Neuronal stem cell (in vitro differentiated cells): ENCODE data around the gene RDH16.
"Not testable (repeated sequence)": the region's sequence is repeated elsewhere in the genome, so short reads cannot be mapped to it uniquely, and the experiment has no call there.

ENCODE experiments used
- DNase-seq: peaks from one replicate; pipeline ENCODE4 v3.0.0-alpha.2; 2013; ENCODE audit warnings: low spot score
- H2AFZ ChIP-seq: one replicate; pipeline ENCODE4 v1.6.1; 2013; ENCODE audit warnings: mild to moderate bottlenecking, low read length, inconsistent platforms
- H2AK5ac ChIP-seq: 2 replicates; pipeline ENCODE4 v1.6.1; 2013; ENCODE audit warnings: low read depth, mild to moderate bottlenecking, inconsistent platforms, low read length, moderate library complexity, mixed read lengths
- H2BK120ac ChIP-seq: 2 replicates; pipeline ENCODE4 v1.6.1; 2013; ENCODE audit warnings: low read depth, mild to moderate bottlenecking, inconsistent platforms, low read length, moderate library complexity, mixed read lengths
- H2BK12ac ChIP-seq: one replicate; pipeline ENCODE4 v1.6.1; 2013; ENCODE audit warnings: low read length, inconsistent platforms
- H2BK15ac ChIP-seq: 2 replicates; pipeline ENCODE4 v1.6.1; 2013; ENCODE audit warnings: mild to moderate bottlenecking, low read length, inconsistent platforms, mixed read lengths
- H2BK5ac ChIP-seq: one replicate; pipeline ENCODE4 v1.6.1; 2013; ENCODE audit warnings: inconsistent platforms, mild to moderate bottlenecking, low read length, moderate library complexity
- H3K14ac ChIP-seq: one replicate; pipeline ENCODE4 v1.6.1; 2013; ENCODE audit warnings: low read length, inconsistent platforms
- H3K18ac ChIP-seq: 2 replicates; pipeline ENCODE4 v1.6.1; 2013; ENCODE audit warnings: low read length, inconsistent platforms
- H3K23ac ChIP-seq: 2 replicates; pipeline ENCODE4 v1.6.1; 2013; ENCODE audit warnings: low read depth, mild to moderate bottlenecking, mixed read lengths, low read length, inconsistent platforms; ENCODE audit not compliant: poor library complexity
- H3K27ac ChIP-seq: replicated peaks from 3 replicates; pipeline ENCODE4 v1.5.1; 2013; ENCODE audit warnings: low read length, inconsistent platforms
- H3K27me3 ChIP-seq, 3 experiments: 2 replicates each; pipeline ENCODE4 v1.6.1; 2013; ENCODE audit warnings: low read length in 3 of 3, mild to moderate bottlenecking in 2 of 3, inconsistent platforms in 1 of 3, low read depth in 1 of 3, mixed read lengths in 1 of 3, moderate library complexity in 1 of 3; ENCODE audit not compliant: control insufficient read depth in 3 of 3, insufficient read depth in 3 of 3
- H3K36me3 ChIP-seq, 2 donors: replicated peaks in 1 of 2; 2 replicates each; pipeline ENCODE4 v1.6.1; 2013; ENCODE audit warnings: low read length in 2 of 2; ENCODE audit not compliant: control insufficient read depth in 2 of 2, insufficient read depth in 2 of 2
- H3K4ac ChIP-seq: 2 replicates; pipeline ENCODE4 v1.6.1; 2013; ENCODE audit warnings: inconsistent platforms, mild to moderate bottlenecking, low read length, moderate library complexity
- H3K4me1 ChIP-seq, 2 donors: 1 replicate in 1 of 2; 2 replicates in 1 of 2; pipeline ENCODE4 v1.6.1; 2013; ENCODE audit warnings: low read length in 2 of 2, low read depth in 1 of 2; ENCODE audit not compliant: control insufficient read depth in 2 of 2, insufficient read depth in 1 of 2
- H3K4me2 ChIP-seq: one replicate; pipeline ENCODE4 v1.6.1; 2013; ENCODE audit warnings: mild to moderate bottlenecking, low read length, inconsistent platforms; ENCODE audit not compliant: insufficient read depth, poor library complexity, severe bottlenecking
- H3K4me3 ChIP-seq, 2 donors: 2 replicates each; pipeline ENCODE4 v1.5.1; 2013; ENCODE audit warnings: low read length in 2 of 2, mild to moderate bottlenecking in 2 of 2, inconsistent platforms in 1 of 2, moderate library complexity in 1 of 2
- H3K79me1 ChIP-seq: one replicate; pipeline ENCODE4 v1.6.1; 2013; ENCODE audit warnings: low read depth, mild to moderate bottlenecking, inconsistent platforms, low read length, moderate library complexity
- H3K9ac ChIP-seq: one replicate; pipeline ENCODE4 v1.6.1; 2013; ENCODE audit warnings: mild to moderate bottlenecking, low read depth, low read length, inconsistent platforms; ENCODE audit not compliant: poor library complexity
- H3K9me3 ChIP-seq, 2 donors: replicated peaks in 1 of 2; 2 replicates each; pipeline versions ENCODE3 to v1.6.1; 2013; ENCODE audit warnings: low read length in 2 of 2, mild to moderate bottlenecking in 2 of 2, inconsistent platforms in 1 of 2, low read depth in 1 of 2, mixed read lengths in 1 of 2, moderate library complexity in 1 of 2; ENCODE audit not compliant: control insufficient read depth in 2 of 2, insufficient read depth in 1 of 2
- H4K8ac ChIP-seq: one replicate; pipeline ENCODE4 v1.6.1; 2013; ENCODE audit warnings: low read depth, mild to moderate bottlenecking, inconsistent platforms, low read length, moderate library complexity
- H4K91ac ChIP-seq: one replicate; pipeline ENCODE4 v1.6.1; 2013; ENCODE audit warnings: low read length, low read depth, mild to moderate bottlenecking, inconsistent platforms; ENCODE audit not compliant: poor library complexity
- WGBS, 2 donors: extraction: QIAGEN DNeasy Blood & Tissue Kit; methylation state at CpG; one replicate each; pipeline ENCODE4 v1.1.7; 2013; ENCODE audit warnings: missing lambda C conversion rate in 2 of 2, mixed read lengths in 1 of 2; ENCODE audit not compliant: insufficient read length in 2 of 2, insufficient replicate concordance in 1 of 2; ENCODE audit errors: extremely low coverage in 2 of 2; 5-methylcytosine and 5-hydroxymethylcytosine counted together

RDH16 gene

DNA sequence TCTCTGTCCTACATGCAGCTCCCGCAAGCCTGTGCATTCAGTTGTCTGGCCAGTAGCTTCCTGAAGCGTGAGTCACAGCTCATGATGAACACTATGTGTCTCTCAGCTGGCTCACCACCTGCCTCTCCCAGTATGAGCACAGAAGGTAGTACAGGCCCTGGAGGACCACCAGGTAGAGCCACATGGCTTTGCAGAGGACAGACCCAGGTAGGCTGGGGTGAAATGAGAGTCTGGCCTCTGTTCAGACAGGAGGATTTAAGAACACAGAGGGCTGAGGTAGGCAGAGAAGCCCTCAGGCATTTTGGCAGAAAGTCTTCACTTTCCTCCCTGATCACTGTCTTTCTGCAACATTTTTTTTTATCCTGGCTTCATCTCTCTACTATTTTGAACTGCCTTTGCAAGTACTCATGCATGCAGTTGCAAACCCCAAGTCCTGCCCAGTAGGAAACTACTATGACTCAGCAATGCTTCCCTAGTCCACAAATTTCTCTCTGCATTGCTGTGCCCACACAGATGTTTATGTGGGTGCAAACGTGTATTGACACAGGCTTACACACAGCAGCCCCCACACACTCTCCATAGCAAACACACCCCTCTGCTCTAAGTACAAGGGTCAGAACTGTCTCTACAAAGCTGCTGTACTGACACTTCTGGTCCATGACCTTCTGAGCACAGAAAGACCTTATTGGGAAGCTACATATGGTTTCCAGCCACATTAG lies 15.9 kb downstream of the RDH16 start:
- Histone ChIP-seq H2AK5ac (no peak overlapping the region), H3K9ac (no peak overlapping the region), H3K27me3 (peaks cover 0 to 4% (median 0%) of the 10 kb centered on the region in 3 experiments), H3K4ac (no peak overlapping the region), H3K4me1 (no peaks in the 10 kb centered on the region), H2BK120ac (no peak overlapping the region), H3K36me3 (no peaks in the 10 kb centered on the region), H2BK15ac (no peak overlapping the region), H2AFZ (peak overlapping the region; percentile 17), H3K9me3 (peaks cover 0 to 4% of the 10 kb centered on the region in 2 donors), H3K27ac (no peak overlapping the region), H2BK12ac (no peak overlapping the region), H2BK5ac (no peak overlapping the region), H3K79me1 (no peaks in the 10 kb centered on the region), H3K4me2 (no peak overlapping the region), H4K8ac (no peak overlapping the region), H4K91ac (no peak overlapping the region), H3K23ac (peak overlapping the region; percentile 10), H3K14ac (peak overlapping the region; percentile 90), H3K18ac (no peak overlapping the region), H3K4me3 (no peak overlapping the region)
- no CpG with 5 or more reads among the region's 3 CpGs for WGBS, 2 donors
- no peak for DNase-seq

DNA sequence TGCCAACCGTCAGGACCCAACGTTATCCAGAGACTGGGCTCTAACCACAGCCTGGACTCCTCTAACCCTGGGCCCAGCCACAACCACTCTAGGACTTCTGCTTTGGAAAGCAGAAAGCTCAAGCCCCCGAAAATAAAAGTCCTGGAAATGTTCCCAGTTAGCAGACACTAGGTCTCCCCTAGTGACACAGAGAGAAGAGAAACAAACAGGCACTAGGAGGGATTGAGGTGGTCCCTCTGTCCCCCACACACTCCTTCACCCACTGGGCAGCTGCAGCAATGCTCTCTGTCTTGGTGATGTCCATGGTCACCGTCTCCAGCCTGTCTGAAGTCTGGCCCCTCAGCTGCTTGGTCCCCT lies 16.5 kb downstream of the RDH16 start:
- not testable (repeated sequence) for DNase-seq, H3K36me3 ChIP-seq, H3K27me3 ChIP-seq, H2BK15ac ChIP-seq, H2AK5ac ChIP-seq, H3K79me1 ChIP-seq, H3K4me1 ChIP-seq, H3K4me3 ChIP-seq, H3K9ac ChIP-seq, H2BK12ac ChIP-seq, H2BK120ac ChIP-seq, H2BK5ac ChIP-seq, H3K9me3 ChIP-seq, H3K27ac ChIP-seq, H4K91ac ChIP-seq, H3K4ac ChIP-seq, H3K4me2 ChIP-seq, H2AFZ ChIP-seq, H3K14ac ChIP-seq, H3K23ac ChIP-seq, H4K8ac ChIP-seq, H3K18ac ChIP-seq
- WGBS, 2 donors = no CpG with 5 or more reads among the region's 4 CpGs

DNA sequence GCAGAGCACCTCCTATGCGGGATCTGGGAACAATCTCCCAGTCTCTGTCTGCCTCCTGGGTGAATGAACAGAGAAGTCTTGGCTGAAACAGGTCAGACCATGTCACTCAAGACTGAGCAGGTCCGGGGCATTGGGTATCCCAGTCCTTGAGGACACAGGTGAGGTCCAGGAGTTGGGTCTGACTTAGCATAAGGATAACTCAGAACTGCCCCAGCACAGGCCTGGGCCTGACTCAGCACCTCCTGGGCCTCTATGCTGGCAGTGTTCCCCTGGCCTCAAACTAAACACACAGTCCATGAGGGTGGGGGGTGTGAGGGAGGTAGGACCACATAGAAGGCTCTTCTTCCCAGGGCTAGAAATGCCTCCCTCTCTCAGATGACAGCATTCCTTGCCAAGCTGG lies 21.7 kb downstream of the RDH16 start:
- no CpG with 5 or more reads among the region's 2 CpGs for WGBS, 2 donors
- Histone ChIP-seq H2AK5ac (no peak overlapping the region), H3K4ac (no peak overlapping the region)

DNA sequence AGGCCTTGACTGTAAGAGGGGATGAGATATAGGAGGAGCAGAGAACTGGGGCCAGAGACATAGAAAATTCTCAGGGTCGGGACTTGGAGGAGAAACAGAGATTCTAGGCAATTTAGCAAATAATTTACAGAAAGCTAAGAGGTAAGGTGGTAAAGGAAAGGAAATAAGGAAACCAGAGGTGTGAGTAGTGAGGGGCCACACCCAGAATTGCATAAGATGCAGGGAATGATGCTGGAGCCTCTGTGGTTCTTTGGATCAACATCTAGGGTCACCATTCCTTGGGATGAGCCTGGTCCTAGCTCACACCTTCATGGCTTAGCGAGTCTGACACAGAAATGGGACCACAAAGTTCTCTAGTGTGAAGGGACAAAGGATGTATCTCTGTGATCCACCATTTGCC lies 22.3 kb downstream of the RDH16 start:
- H3K36me3 ChIP-seq = no peaks in the 10 kb centered on the region
- H4K8ac ChIP-seq = no peak overlapping the region
- H3K9me3 ChIP-seq = no peaks in the 10 kb centered on the region
- no peak overlapping the region for H3K18ac ChIP-seq
- H2AFZ ChIP-seq = no peak overlapping the region
- no peak overlapping the region for H2BK12ac ChIP-seq
- H3K4ac ChIP-seq = no peak overlapping the region
- no peak overlapping the region for H3K23ac ChIP-seq
- no peak for DNase-seq
- H3K4me2 ChIP-seq = no peak overlapping the region
- no CpG with 5 or more reads among the region's 2 CpGs for WGBS, 2 donors
- H3K9ac ChIP-seq = no peak overlapping the region
- H3K4me3 ChIP-seq = no peak overlapping the region
- no peak overlapping the region for H3K27ac ChIP-seq
- no peaks in the 10 kb centered on the region for H3K79me1 ChIP-seq
- H2BK120ac ChIP-seq = no peak overlapping the region
- peaks cover 2% of the 10 kb centered on the region in 2 donors for H3K4me1 ChIP-seq
- H3K27me3 ChIP-seq = peaks cover 0 to 16% (median 0%) of the 10 kb centered on the region in 3 experiments
- no peak overlapping the region for H2AK5ac ChIP-seq
- no peak overlapping the region for H4K91ac ChIP-seq
- H2BK5ac ChIP-seq = no peak overlapping the region
- H2BK15ac ChIP-seq = no peak overlapping the region
- no peak overlapping the region for H3K14ac ChIP-seq

More for the DNA sequence above, 21.7 kb downstream of the RDH16 start:
- H4K8ac ChIP-seq = no peak overlapping the region
- no peaks in the 10 kb centered on the region for H3K36me3 ChIP-seq
- peaks cover 0 to 16% (median 0%) of the 10 kb centered on the region in 3 experiments for H3K27me3 ChIP-seq
- no peaks in the 10 kb centered on the region for H3K79me1 ChIP-seq
- peaks cover 2% of the 10 kb centered on the region in 2 donors for H3K4me1 ChIP-seq
- no peak overlapping the region for H3K4me3 ChIP-seq
- H3K18ac ChIP-seq = no peak overlapping the region
- no peak overlapping the region for H4K91ac ChIP-seq
- no peak overlapping the region for H3K27ac ChIP-seq
- H3K9ac ChIP-seq = no peak overlapping the region
- no peak overlapping the region for H2BK15ac ChIP-seq
- no peak for DNase-seq
- no peak overlapping the region for H2BK5ac ChIP-seq
- no peaks in the 10 kb centered on the region for H3K9me3 ChIP-seq
- H3K4me2 ChIP-seq = no peak overlapping the region
- H2BK120ac ChIP-seq = no peak overlapping the region
- no peak overlapping the region for H3K14ac ChIP-seq
- H2BK12ac ChIP-seq = no peak overlapping the region
- no peak overlapping the region for H2AFZ ChIP-seq
- no peak overlapping the region for H3K23ac ChIP-seq
